HCT116 (cell line): Measurements from ENCODE around the gene PCDHB4. TPM values are rescaled to one million over a fixed set of nuclear protein-coding genes. Genes with fewer than 3 reads are reported as not detected.
A peak's percentile ranks its signal among the peaks of the same experiment; 100 is the strongest.

ENCODE experiments used
- ATAC-seq: fragments of 200-7000 bp; cut with Tn5 transposase; 2 replicates; pipeline ENCODE4 v1.9.1; 2020; ENCODE audit warnings: mild to moderate bottlenecking, moderate library complexity
- BruUV-seq: library from RNA; stranded (reverse); fragments of 400-500 nt; replicated peaks from 2 replicates; lab custom pipeline; 2021; lab: Mats Ljungman, UMichigan
- CTCF ChIA-PET: fragments of 300-600 bp; sonication (Branson Sonifier 250); formaldehyde crosslinking; loops from one replicate; lab custom pipeline; 2021; ENCODE audit warnings: antibody characterized with exemption; lab: Charles Lee
- POLR2A ChIA-PET: fragments of 300-600, 350-600 bp; sonication (Branson Sonifier 250); formaldehyde crosslinking; loops from one replicate; lab custom pipeline; 2021; ENCODE audit warnings: antibody characterized with exemption; lab: Charles Lee
- RAD21 ChIA-PET, 2 experiments: fragments of 300-600 bp; sonication (Branson Sonifier 250); formaldehyde crosslinking; loops; one replicate each; lab custom pipeline; 2023; ENCODE audit warnings: low total read pairs in 2 of 2; ENCODE audit not compliant: uncharacterized antibody in 2 of 2, unreplicated experiment in 2 of 2, low non-redundant PET in 1 of 2; lab: Charles Lee
- DNase-seq: peaks from one replicate; pipeline ENCODE4 v3.0.0-alpha.2; 2010; ENCODE audit warnings: low read depth, low spot score
- H2AFZ ChIP-seq: fragments of 200-600 bp; shearing (Covaris generic), sonication (generic); 2 replicates; pipeline ENCODE4 v1.6.1; 2017; ENCODE audit warnings: low read depth, mixed run types, mixed read lengths, antibody characterized with exemption, low read length; ENCODE audit not compliant: poor library complexity, severe bottlenecking
- H3K27ac ChIP-seq: 2 replicates; pipeline ENCODE4 v1.5.1; 2012; ENCODE audit warnings: low read depth, low read length
- H3K27me3 ChIP-seq: fragments of 200-600 bp; sonication (generic); 2 replicates; pipeline ENCODE4 v1.6.1; 2016; ENCODE audit warnings: mixed run types, low read length, mixed read lengths; ENCODE audit not compliant: insufficient read depth
- H3K36me3 ChIP-seq, 2 experiments: fragments of 200-500 bp in 1 of 2; fragments of 200-600 bp in 1 of 2; sonication (Bioruptor generic) in 1 of 2; sonication (generic) in 1 of 2; 2 replicates each; pipeline versions ENCODE4 v1.5.1 to v1.6.1; 2014 to 2016; ENCODE audit warnings: low read length in 2 of 2, inconsistent platforms in 1 of 2, mixed read lengths in 1 of 2, mixed run types in 1 of 2; ENCODE audit not compliant: insufficient read depth in 2 of 2, control insufficient read depth in 1 of 2
- H3K4me1 ChIP-seq, 2 experiments: fragments of 200-600 bp in 1 of 2; sonication (generic) in 1 of 2; 2 replicates each; pipeline versions ENCODE4 v1.5.1 to v1.6.1; 2012 to 2017; ENCODE audit warnings: low read length in 2 of 2, inconsistent platforms in 1 of 2, mild to moderate bottlenecking in 1 of 2, mixed read lengths in 1 of 2, mixed run types in 1 of 2, moderate library complexity in 1 of 2; ENCODE audit not compliant: insufficient read depth in 2 of 2, control insufficient read depth in 1 of 2
- H3K4me2 ChIP-seq: fragments of 200-600 bp; sonication (generic); 2 replicates; pipeline ENCODE4 v1.6.1; 2017; ENCODE audit warnings: mixed run types, low read length, mixed read lengths
- H3K4me3 ChIP-seq, 2 experiments: fragments of 200-600 bp in 1 of 2; sonication (generic) in 1 of 2; replicated peaks in 1 of 2; 2 replicates each; pipeline ENCODE4 v1.5.1; 2011 to 2016; ENCODE audit warnings: low read length in 2 of 2, control low read depth in 1 of 2, low read depth in 1 of 2, mild to moderate bottlenecking in 1 of 2, mixed read lengths in 1 of 2, mixed run types in 1 of 2
- H3K79me2 ChIP-seq: fragments of 200-600 bp; sonication (generic); 2 replicates; pipeline ENCODE4 v1.6.1; 2017; ENCODE audit warnings: mild to moderate bottlenecking, mixed run types, low read length, moderate library complexity, mixed read lengths; ENCODE audit not compliant: insufficient read depth
- H3K9ac ChIP-seq: fragments of 200-600 bp; sonication (generic); 2 replicates; pipeline ENCODE4 v1.6.1; 2016; ENCODE audit warnings: low read length, mixed read lengths
- H3K9me2 ChIP-seq: fragments of 200-600 bp; sonication (generic), shearing (Covaris generic); 2 replicates; pipeline ENCODE4 v1.6.1; 2017; ENCODE audit warnings: mixed run types, mild to moderate bottlenecking, moderate library complexity; ENCODE audit not compliant: insufficient read depth
- H3K9me3 ChIP-seq, 2 experiments: fragments of 200-500 bp in 1 of 2; fragments of 200-600 bp in 1 of 2; sonication (Bioruptor generic) in 1 of 2; sonication (generic) in 1 of 2; 2 replicates each; pipeline ENCODE4 v1.6.1; 2014 to 2017; ENCODE audit warnings: low read length in 2 of 2, mixed read lengths in 2 of 2, inconsistent platforms in 1 of 2, low read depth in 1 of 2, mild to moderate bottlenecking in 1 of 2, mixed run types in 1 of 2, moderate library complexity in 1 of 2; ENCODE audit not compliant: control insufficient read depth in 1 of 2, insufficient read depth in 1 of 2
- H4K20me1 ChIP-seq: fragments of 200-600 bp; sonication (generic), shearing (Covaris generic); 2 replicates; pipeline ENCODE4 v1.6.1; 2017; ENCODE audit warnings: mixed run types, mild to moderate bottlenecking, moderate library complexity; ENCODE audit not compliant: insufficient read depth
- CEBPB ChIP-seq: IDR thresholded peaks from 2 replicates; pipeline ENCODE4 v1.6.1; 2012; ENCODE audit warnings: low read depth
- CTCF ChIP-seq, 3 experiments: fragments of 200-600 bp in 1 of 3; sonication (generic) in 1 of 3; IDR thresholded peaks in 2 of 3; conservative IDR thresholded peaks in 1 of 3; 2 replicates each; pipeline ENCODE4 v1.5.1; 2012 to 2017; ENCODE audit warnings: low read depth in 2 of 3, low read length in 2 of 3, antibody characterized with exemption in 1 of 3, borderline replicate concordance in 1 of 3, control low read depth in 1 of 3, mild to moderate bottlenecking in 1 of 3, mixed read lengths in 1 of 3, mixed run types in 1 of 3, moderate library complexity in 1 of 3; ENCODE audit not compliant: insufficient read depth in 1 of 3
- EGR1 ChIP-seq: IDR thresholded peaks from 2 replicates; pipeline ENCODE4 v1.6.1; 2012; ENCODE audit warnings: low read depth
- EZH2 ChIP-seq: fragments of 200-600 bp; sonication (generic); IDR thresholded peaks from 2 replicates; pipeline ENCODE4 v1.6.1; 2017; ENCODE audit warnings: antibody characterized with exemption, mixed run types
- MAX ChIP-seq: IDR thresholded peaks from 2 replicates; pipeline ENCODE4 v1.6.1; 2012
- POLR2A ChIP-seq: IDR thresholded peaks from 2 replicates; pipeline ENCODE4 v1.7.0; 2011; ENCODE audit warnings: borderline replicate concordance; ENCODE audit not compliant: insufficient read depth, insufficient read length; ENCODE audit errors: extremely low read depth
- RAD21 ChIP-seq: IDR thresholded peaks from 2 replicates; pipeline ENCODE4 v1.6.1; 2012; ENCODE audit warnings: low read depth, mild to moderate bottlenecking
- REST ChIP-seq: IDR thresholded peaks from 2 replicates; pipeline ENCODE4 v1.6.1; 2012; ENCODE audit warnings: low read depth
- SP1 ChIP-seq: IDR thresholded peaks from 2 replicates; pipeline ENCODE4 v1.6.1; 2012; ENCODE audit warnings: low read depth
- intact Hi-C: fragments of 100-400 bp; cut with micrococcal nuclease; formaldehyde crosslinking; loops from 2 replicates; pipeline ENCODE4 v1.10.0; 2022
- total RNA-seq: library from RNA; stranded (reverse); gene quantifications from one replicate; pipeline ENCODE4 v1.2.1, GENCODE V29; 2021; ENCODE audit not compliant: unreplicated experiment

Gene PCDHB4
- total RNA-seq, 1 experiment from 2014 or later, result not detected

GRCh38 chr5:141135030-141135717, 13.6 kb downstream of the PCDHB4 start, which contains the start of gene PCDHB5:
Gene PCDHB5 (plus strand): TSS chr5:141135206. CDS start chr5:141135435, 229 bp downstream.
- H3K27me3 ChIP-seq, result no peaks in the 10 kb centered on the region
- H3K4me3 ChIP-seq, result no peak within 1 kb of the TSS
- no peaks in the 10 kb centered on the region for H3K4me1 ChIP-seq
- H3K27ac ChIP-seq, result no peak within 1 kb of the TSS
- intact Hi-C loops, result no loop called here
- ChIA-PET CTCF (no interaction called here), RAD21 (no interaction called here), POLR2A (no interaction called here)
- no peaks in the 10 kb centered on the region for H4K20me1 ChIP-seq
- H3K9ac ChIP-seq, result no peak within 1 kb of the TSS
- DNase-seq, result no peak
- H3K4me2 ChIP-seq, result no peak within 1 kb of the TSS
- peaks cover 0 to 14% of the 10 kb centered on the region in 2 experiments; a peak in 2 of 4 replicates for H3K9me3 ChIP-seq
- no peak for ATAC-seq
- no peaks in the 10 kb centered on the region for H3K36me3 ChIP-seq
- H2AFZ ChIP-seq, result no peak within 1 kb of the TSS
- TF ChIP-seq CTCF (IDR thresholded peaks at IDR 0.05 in 2 of 3, conservative IDR thresholded peaks at IDR 0.05 in 1 of 3; ENCODE audit: borderline replicate concordance in 1 of 3, insufficient read depth in 1 of 3, low read depth in 2 of 3, low read length in 2 of 3), result peak in 1 of 3 experiments; percentile 40; a peak in 2 of 6 replicates
- TF ChIP-seq RAD21, result 0 out of 2 replicates have a peak, but pooled peaks have one; percentile 14
- no peak for TF ChIP-seq EZH2
- TF ChIP-seq, all 23 proteins: peak for 2
- Histone ChIP-seq H3K79me2 (no peaks in the 10 kb centered on the region), H3K9me2 (no peaks in the 10 kb centered on the region)
- no TSS peak for BruUV-seq

- no peak overlapping the region for H3K4me3 ChIP-seq
- H3K36me3 ChIP-seq, result no peaks in the 10 kb centered on the region
- no peaks in the 10 kb centered on the region for H3K4me1 ChIP-seq
- H3K9me2 ChIP-seq, result no peaks in the 10 kb centered on the region
- CTCF ChIA-PET, result no interaction called here
- POLR2A ChIA-PET, result no interaction called here
- H3K79me2 ChIP-seq, result no peaks in the 10 kb centered on the region
- no peak overlapping the region for H3K27ac ChIP-seq
- H3K9me3 ChIP-seq, result peaks cover 0 to 14% of the 10 kb centered on the region in 2 experiments; a peak in 2 of 4 replicates
- no TSS peak for BruUV-seq
- no peak overlapping the region for H2AFZ ChIP-seq
- RAD21 ChIA-PET, result no interaction called here
- no peaks in the 10 kb centered on the region for H3K27me3 ChIP-seq
- H3K4me2 ChIP-seq, result no peak overlapping the region
- no peaks in the 10 kb centered on the region for H4K20me1 ChIP-seq
- DNase-seq (no peak), ATAC-seq (no peak)
- TF ChIP-seq CEBPB, result no peak
- no peak for TF ChIP-seq EZH2
- no peak for TF ChIP-seq REST
- TF ChIP-seq MAX, result no peak
- no peak for TF ChIP-seq POLR2A
- no peak for TF ChIP-seq SP1
- no peak for TF ChIP-seq EGR1
- no peak overlapping the region for H3K9ac ChIP-seq
- intact Hi-C loops, result no loop called here
Observed at GRCh38 chr5:141135718-141136266, 14.2 kb downstream of the PCDHB4 start.
